VCaP (cell line): Measurements from ENCODE around the gene RBM38.

Experiments used
- H3K27ac ChIP-seq: fragments of 450-650 bp; 2 replicates; pipeline ENCODE4 v1.5.1; 2017
- CTCF ChIP-seq: fragments of 450-650 bp; conservative IDR thresholded peaks from 2 replicates; pipeline ENCODE4 v1.5.1; 2017; ENCODE audit warnings: mild to moderate bottlenecking, moderate library complexity

The RBM38 gene

GRCh38 chr20:57439993-57440392 lies 48.8 kb downstream of the RBM38 start:
- TF ChIP-seq CTCF = no peak
- peak overlapping the region; percentile 74 for H3K27ac ChIP-seq

- TF ChIP-seq CTCF = no peak
- peak overlapping the region; percentile 74 for H3K27ac ChIP-seq
Observed at GRCh38 chr20:57440678-57441509, 49.7 kb downstream of the RBM38 start.

- no peak for TF ChIP-seq CTCF
- H3K27ac ChIP-seq = peak overlapping the region; percentile 74
Observed at GRCh38 chr20:57441510-57442154, 50.4 kb downstream of the RBM38 start.

- TF ChIP-seq CTCF = no peak
- H3K27ac ChIP-seq = no peak overlapping the region
Observed at GRCh38 chr20:57442158-57442887, 51.1 kb downstream of the RBM38 start.

- no peak overlapping the region for H3K27ac ChIP-seq
- no peak for TF ChIP-seq CTCF
Observed at GRCh38 chr20:57442888-57443239, 51.7 kb downstream of the RBM38 start.

- H3K27ac ChIP-seq = no peak overlapping the region
- TF ChIP-seq CTCF = no peak
Observed at GRCh38 chr20:57443349-57444265, 52.4 kb downstream of the RBM38 start.
